Fibroblast of villous mesenchyme (primary cell): ENCODE measurements around the gene FDX1. TPM values are rescaled to one million over a fixed set of nuclear protein-coding genes. Genes with fewer than 3 reads are reported as not detected.

ENCODE experiments used
- DNase-seq: peaks from one replicate; pipeline ENCODE4 v3.0.0-alpha.2; 2010; ENCODE audit warnings: low read depth
- H3K4me3 ChIP-seq: 2 replicates; pipeline ENCODE4 v1.5.1; 2011; ENCODE audit warnings: low read depth, mild to moderate bottlenecking, low read length
- total RNA-seq: library from RNA; depleted of rRNA; stranded (reverse); fragments of >200 nt; gene quantifications from 2 replicates; pipeline ENCODE4 v1.2.3, GENCODE V29; 2012
- TF ChIP-seq, protein P1 (sequence below): IDR thresholded peaks from 2 replicates; pipeline ENCODE4 v1.5.1; 2012; ENCODE audit warnings: low read depth, mild to moderate bottlenecking, low read length; ENCODE audit not compliant: insufficient read depth

The FDX1 gene
- total RNA-seq, 1 donor, result 8.2 TPM

GRCh38 chr11:110428040-110428439 lies 1.7 kb upstream of the FDX1 start:
- TF ChIP-seq, protein P1, sequence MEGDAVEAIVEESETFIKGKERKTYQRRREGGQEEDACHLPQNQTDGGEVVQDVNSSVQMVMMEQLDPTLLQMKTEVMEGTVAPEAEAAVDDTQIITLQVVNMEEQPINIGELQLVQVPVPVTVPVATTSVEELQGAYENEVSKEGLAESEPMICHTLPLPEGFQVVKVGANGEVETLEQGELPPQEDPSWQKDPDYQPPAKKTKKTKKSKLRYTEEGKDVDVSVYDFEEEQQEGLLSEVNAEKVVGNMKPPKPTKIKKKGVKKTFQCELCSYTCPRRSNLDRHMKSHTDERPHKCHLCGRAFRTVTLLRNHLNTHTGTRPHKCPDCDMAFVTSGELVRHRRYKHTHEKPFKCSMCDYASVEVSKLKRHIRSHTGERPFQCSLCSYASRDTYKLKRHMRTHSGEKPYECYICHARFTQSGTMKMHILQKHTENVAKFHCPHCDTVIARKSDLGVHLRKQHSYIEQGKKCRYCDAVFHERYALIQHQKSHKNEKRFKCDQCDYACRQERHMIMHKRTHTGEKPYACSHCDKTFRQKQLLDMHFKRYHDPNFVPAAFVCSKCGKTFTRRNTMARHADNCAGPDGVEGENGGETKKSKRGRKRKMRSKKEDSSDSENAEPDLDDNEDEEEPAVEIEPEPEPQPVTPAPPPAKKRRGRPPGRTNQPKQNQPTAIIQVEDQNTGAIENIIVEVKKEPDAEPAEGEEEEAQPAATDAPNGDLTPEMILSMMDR, result no peak
- no peak for DNase-seq
- no peak overlapping the region for H3K4me3 ChIP-seq

- H3K4me3 ChIP-seq, result peak overlapping the region; percentile 77
- no peak for DNase-seq
- TF ChIP-seq, protein P1, result no peak
Observed at GRCh38 chr11:110428956-110429730, 605 bp upstream of the FDX1 start.

- peak; percentile 40 for DNase-seq
- TF ChIP-seq, protein P1, result no peak
- H3K4me3 ChIP-seq, result peak overlapping the region; percentile 77
Observed at GRCh38 chr11:110430267-110431050, 711 bp downstream of the FDX1 start.

- TF ChIP-seq, protein P1, result no peak
- peak overlapping the region; percentile 77 for H3K4me3 ChIP-seq
- DNase-seq, result no peak
Observed at GRCh38 chr11:110431051-110431672, 1.4 kb downstream of the FDX1 start.

DNA sequence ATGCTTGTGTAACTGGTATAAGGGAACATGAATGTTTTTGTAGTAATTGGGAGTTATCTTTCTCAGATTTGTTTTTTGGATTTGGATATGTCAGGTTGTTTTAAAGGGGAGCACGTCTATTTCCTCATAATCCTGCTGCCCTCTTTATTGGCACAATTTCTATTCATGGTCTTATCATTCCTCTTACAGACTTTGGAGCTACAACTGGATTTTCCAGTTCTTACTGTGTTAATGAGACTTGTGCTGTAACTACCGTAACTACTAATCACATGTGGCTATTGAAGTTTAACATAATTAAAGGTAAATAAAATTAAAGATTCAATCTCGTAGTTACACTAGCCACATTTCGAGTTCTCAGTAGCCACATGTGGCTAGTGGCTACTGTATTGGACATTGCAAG lies 1.9 kb downstream of the FDX1 start:
- DNase-seq, result no peak
- TF ChIP-seq, protein P1, result no peak
- peak overlapping the region; percentile 77 for H3K4me3 ChIP-seq

- no peak for DNase-seq
- TF ChIP-seq, protein P1, result no peak
- H3K4me3 ChIP-seq, result no peak overlapping the region
Observed at GRCh38 chr11:110432713-110433392, 3.1 kb downstream of the FDX1 start.
